GM18861 (cell line): ENCODE measurements around the gene PCDHGA7.
"Not testable (repeated sequence)": the region's sequence is repeated elsewhere in the genome, so short reads cannot be mapped to it uniquely, and the experiment has no call there.

Experiments
- ATAC-seq: cut with Tn5 transposase; IDR thresholded peaks from one replicate; pipeline ENCODE4 v1.9.1; 2021; ENCODE audit not compliant: unreplicated experiment

PCDHGA7 gene

DNA sequence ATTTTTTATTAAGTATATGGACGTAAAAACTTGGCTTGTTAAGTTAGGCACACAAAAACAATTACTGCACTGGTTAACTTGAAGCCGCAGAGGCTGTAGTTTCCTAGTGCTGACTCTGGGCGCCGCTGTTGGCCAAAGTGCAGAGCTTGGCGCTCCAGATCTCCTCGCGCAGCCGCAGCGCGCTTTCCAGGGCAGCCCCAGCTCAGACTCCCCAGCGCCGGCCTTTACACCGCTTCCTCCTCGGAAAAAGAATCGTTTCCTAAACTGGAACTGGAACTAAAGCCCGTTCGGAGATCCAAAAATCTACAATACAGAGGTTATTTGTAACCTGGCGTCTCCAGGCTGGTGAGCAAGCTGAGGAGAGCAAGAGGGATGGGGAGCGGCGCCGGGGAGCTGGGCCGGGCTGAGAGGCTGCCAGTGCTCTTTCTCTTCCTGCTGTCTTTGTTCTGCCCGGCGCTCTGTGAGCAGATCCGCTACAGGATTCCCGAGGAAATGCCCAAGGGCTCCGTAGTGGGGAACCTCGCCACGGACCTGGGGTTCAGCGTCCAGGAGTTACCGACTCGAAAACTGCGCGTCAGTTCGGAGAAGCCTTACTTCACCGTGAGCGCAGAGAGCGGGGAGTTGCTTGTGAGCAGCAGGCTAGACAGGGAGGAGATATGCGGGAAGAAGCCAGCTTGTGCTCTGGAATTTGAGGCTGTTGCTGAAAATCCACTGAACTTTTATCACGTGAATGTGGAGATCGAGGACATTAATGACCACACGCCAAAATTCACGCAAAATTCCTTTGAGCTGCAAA lies 15.4 kb downstream of the PCDHGA7 start, which contains the start of gene PCDHGB5:
TSS of gene PCDHGB5 (plus strand) at position 192 of the 796 bp plus-strand sequence. CDS start at position 373, 181 bp downstream.
- not testable (repeated sequence) for ATAC-seq

DNA sequence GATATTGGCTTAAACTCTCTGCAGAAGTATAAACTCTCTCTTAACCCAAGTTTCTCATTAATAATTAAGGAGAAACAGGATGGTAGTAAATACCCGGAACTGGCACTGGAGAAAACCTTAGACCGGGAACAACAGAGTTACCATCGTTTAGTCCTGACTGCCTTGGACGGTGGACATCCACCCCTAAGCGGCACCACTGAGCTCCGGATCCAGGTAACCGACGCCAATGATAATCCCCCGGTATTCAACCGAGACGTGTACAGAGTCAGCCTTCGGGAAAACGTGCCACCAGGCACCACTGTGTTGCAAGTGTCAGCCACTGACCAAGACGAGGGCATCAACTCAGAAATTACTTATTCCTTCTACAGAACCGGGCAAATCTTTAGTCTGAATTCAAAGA lies 16.1 kb downstream of the PCDHGA7 start:
- ATAC-seq = no peak

DNA sequence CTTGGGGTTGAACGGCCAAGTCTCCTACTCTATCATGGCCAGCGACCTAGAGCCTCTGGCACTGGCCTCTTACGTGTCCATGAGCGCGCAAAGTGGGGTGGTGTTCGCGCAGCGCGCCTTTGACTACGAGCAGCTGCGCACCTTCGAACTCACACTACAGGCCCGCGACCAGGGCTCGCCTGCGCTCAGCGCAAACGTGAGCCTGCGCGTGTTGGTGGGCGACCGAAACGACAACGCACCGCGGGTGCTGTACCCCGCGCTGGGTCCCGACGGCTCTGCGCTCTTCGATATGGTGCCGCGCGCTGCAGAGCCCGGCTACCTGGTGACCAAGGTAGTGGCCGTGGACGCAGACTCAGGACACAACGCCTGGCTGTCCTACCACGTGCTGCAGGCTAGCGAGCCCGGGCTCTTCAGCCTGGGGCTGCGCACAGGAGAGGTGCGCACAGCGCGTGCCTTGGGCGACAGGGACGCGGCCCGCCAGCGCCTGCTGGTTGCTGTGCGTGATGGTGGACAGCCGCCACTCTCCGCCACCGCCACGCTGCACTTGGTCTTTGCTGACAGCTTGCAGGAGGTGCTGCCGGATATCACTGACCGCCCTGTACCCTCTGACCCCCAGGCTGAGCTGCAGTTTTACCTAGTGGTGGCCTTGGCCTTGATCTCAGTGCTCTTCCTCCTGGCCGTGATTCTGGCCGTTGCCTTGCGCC lies 17.2 kb downstream of the PCDHGA7 start:
- no peak for ATAC-seq

DNA sequence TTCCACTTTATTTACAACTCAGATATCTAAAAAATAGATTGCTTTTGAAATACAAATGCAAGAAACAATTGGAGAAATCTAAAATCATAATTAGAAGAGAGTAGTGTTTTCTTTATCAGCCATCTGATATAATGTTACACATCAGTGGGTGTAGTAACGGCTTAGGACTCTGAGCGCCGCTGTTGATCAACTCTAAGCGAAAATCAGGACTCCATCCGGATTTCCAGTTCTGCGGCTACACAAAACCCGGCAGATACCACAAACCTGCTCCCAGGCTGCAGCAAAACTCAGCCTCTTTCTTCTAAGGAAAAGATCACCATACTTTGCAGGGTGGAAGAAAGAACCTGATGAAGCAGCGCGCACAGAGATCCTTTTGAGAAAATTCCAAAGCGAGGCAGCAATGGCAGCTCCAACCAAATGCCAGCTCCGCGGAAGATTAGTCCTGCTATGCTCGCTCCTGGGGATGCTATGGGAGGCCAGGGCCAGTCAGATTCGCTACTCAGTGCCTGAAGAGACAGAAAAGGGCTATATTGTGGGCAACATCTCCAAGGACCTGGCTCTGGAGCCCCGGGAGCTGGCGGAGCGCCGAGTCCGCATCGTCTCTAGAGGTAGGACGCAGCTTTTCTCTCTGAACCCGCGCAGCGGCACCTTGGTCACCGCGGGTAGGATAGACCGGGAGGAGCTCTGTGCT lies 20.2 kb downstream of the PCDHGA7 start, which contains the start of gene PCDHGA9:
TSS of gene PCDHGA9 (plus strand) at position 226 of the 691 bp plus-strand sequence. CDS start at position 401, 175 bp downstream.
- no peak for ATAC-seq

DNA sequence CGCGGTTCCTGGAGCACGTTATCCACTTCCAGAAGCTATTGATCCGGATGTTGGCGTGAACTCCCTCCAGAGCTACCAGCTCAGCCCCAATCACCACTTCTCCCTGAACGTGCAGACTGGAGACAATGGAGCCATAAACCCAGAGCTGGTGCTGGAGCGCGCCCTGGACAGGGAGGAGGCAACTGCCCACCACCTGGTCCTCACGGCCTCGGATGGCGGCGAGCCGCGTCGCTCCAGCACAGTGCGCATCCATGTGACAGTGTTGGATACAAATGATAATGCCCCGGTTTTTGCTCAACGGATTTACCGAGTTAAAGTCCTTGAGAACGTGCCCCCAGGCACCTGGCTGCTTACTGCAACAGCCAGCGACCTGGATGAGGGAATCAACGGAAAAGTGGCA lies 20.8 kb downstream of the PCDHGA7 start:
- no peak for ATAC-seq

DNA sequence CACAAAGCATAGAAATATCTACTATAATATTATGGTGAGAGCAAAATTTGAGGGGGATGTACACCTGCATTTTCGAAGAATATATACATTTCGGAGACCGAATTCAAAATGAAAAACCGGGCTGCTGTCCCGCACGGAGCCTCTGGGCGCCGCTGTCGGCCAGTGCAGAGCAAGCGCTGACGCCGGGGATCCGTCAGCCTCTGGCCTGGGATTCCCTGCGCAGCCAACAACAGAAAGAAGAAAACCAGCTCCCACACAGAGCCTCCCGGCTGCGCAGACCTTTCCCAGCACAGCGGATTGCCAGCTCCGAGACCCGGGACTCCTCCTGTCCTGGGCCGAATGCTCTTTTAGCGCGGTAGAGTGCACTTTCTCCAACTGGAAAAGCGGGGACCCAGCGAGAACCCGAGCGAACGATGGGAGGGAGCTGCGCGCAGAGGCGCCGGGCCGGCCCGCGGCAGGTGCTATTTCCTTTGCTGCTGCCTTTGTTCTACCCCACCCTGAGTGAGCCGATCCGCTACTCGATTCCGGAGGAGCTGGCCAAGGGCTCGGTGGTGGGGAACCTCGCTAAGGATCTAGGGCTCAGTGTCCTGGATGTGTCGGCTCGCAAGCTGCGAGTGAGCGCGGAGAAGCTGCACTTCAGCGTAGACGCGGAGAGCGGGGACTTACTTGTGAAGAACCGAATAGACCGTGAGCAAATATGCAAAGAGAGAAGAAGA lies 25.4 kb downstream of the PCDHGA7 start, which contains the start of gene PCDHGB6:
TSS of gene PCDHGB6 (plus strand) at position 232 of the 716 bp plus-strand sequence. CDS start at position 414, 182 bp downstream.
- ATAC-seq = peak; percentile 40

DNA sequence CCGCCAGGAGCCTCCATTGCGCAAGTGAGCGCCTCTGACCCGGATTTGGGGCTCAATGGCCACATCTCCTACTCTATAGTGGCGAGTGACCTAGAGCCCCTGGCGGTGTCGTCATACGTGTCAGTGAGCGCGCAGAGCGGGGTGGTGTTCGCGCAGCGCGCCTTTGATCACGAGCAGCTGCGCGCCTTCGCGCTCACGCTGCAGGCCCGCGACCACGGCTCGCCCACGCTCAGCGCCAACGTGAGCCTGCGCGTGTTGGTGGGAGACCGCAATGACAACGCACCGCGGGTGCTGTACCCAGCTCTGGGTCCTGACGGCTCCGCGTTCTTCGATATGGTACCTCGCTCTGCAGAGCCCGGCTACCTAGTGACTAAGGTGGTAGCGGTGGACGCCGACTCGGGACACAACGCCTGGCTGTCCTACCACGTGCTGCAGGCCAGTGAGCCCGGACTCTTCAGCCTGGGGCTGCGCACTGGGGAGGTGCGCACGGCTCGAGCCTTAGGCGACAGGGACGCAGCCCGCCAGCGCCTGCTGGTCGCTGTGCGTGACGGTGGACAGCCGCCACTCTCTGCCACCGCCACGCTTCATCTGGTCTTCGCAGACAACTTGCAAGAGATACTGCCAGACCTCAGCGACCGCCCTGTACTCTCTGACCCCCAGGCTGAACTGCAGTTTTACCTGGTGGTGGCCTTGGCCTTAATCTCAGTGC lies 27.2 kb downstream of the PCDHGA7 start:
- no peak for ATAC-seq

DNA sequence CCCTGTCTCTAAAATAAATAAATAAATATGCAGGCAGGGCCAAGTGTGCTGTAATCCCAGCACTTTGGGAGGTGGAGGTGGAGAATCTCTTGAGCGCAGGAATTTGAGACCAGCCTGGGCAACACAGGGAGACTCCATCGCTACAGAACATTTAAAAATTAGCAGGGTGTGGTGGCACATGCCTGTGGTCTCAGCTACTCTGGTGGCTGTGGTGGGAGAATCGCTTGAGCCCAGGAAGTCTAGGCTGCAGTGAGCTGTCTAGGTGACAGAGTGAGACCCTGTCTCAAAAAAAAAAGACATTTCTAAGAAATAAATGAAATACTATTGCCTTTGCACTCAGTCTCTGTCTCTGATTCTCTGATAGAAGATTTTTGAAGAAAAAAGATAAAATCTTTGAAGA lies 29.0 kb downstream of the PCDHGA7 start:
- ATAC-seq = no peak

DNA sequence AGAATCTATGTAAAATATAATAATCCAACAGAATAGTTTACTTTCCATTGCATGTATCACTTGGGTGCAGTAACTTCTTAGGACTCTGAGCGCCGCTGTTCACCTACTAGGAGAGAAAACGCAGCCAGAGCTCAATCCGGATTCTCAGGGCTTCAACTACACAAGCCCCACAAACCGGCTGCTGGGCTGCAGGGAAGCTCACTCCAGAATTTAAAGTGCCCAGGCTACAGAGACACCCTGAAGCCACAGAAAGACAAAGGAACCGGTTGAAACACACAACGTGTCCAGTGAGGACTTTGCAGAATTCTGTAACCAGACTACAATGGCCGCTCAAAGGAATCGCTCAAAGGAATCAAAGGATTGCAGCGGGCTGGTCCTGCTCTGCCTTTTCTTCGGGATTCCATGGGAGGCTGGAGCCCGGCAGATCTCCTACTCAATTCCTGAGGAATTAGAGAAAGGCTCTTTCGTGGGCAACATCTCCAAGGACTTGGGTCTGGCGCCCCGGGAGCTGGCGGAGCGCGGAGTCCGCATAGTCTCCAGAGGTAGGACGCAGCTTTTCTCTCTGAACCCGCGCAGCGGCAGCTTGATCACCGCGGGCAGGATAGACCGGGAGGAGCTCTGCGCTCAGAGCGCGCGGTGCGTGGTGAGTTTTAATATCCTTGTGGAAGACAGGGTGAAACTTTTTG lies 30.5 kb downstream of the PCDHGA7 start, which contains the start of gene PCDHGA10:
TSS of gene PCDHGA10 (plus strand) at position 134 of the 686 bp plus-strand sequence. CDS start at position 323, 189 bp downstream.
- peak; percentile 81 for ATAC-seq

DNA sequence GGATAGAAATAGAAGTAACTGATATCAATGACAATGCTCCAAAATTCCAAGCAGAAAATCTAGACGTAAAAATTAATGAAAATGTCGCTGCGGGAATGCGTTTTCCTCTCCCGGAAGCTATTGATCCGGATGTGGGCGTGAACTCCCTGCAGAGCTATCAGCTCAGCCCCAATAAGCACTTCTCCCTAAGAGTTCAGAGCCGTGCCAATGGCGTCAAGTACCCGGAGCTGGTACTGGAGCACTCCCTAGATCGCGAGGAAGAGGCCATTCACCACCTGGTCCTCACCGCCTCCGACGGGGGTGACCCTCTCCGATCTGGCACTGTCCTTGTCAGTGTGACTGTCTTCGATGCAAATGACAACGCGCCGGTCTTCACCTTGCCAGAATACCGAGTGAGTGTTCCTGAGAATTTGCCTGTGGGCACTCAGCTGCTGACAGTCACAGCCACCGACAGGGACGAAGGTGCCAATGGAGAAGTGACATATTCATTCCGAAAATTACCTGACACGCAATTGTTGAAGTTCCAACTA lies 31.1 kb downstream of the PCDHGA7 start:
- no peak for ATAC-seq

DNA sequence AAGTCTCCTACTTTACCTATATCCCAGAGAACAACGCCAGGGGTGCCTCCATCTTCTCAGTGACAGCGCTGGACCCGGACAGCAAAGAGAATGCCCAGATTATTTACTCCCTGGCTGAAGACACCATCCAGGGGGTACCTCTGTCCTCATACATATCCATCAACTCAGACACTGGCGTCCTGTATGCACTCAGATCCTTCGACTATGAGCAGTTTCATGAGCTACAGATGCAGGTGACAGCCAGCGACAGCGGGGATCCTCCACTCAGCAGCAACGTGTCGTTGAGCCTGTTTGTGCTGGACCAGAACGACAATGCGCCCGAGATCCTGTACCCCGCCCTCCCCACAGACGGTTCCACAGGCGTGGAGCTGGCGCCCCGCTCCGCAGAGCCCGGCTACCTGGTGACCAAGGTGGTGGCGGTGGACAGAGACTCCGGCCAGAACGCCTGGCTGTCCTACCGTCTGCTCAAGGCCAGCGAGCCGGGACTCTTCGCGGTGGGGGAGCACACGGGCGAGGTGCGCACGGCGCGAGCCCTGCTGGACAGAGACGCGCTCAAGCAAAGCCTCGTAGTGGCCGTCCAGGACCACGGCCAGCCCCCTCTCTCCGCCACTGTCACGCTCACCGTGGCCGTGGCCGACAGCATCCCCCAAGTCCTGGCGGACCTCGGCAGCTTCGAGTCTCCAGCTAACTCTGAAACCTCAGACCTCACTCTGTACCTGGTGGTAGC lies 32.2 kb downstream of the PCDHGA7 start:
- ATAC-seq = not testable (repeated sequence)

DNA sequence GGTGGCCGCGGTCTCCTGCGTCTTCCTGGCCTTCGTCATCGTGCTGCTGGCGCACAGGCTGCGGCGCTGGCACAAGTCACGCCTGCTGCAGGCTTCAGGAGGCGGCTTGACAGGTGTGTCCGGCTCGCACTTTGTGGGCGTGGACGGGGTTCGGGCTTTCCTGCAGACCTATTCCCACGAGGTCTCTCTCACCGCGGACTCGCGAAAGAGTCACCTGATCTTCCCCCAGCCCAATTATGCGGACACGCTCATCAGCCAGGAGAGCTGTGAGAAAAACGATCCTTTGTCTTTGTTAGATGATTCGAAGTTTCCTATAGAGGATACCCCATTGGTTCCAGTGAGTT lies 32.7 kb downstream of the PCDHGA7 start:
- ATAC-seq = not testable (repeated sequence)

DNA sequence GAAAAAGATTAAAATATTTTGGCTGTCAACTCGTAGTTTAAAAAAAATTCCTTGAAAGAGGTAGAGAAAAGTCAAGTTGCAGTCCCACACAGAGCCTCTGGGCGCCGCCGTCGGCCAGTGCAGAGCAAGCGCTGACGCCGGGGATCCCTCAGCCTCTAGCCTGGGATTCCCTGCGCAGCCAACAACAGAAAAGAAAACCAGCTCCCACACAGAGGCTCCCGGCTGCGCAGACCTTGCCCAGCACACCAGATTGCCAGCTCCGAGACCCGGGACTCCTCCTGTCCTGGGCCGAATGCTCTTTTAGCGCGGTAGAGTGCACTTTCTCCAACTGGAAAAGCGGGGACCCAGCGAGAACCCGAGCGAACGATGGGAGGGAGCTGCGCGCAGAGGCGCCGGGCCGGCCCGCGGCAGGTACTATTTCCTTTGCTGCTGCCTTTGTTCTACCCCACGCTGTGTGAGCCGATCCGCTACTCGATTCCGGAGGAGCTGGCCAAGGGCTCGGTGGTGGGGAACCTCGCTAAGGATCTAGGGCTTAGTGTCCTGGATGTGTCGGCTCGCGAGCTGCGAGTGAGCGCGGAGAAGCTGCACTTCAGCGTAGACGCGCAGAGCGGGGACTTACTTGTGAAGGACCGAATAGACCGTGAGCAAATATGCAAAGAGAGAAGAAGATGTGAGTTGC lies 35.1 kb downstream of the PCDHGA7 start, which contains the start of gene PCDHGB7:
TSS of gene PCDHGB7 (plus strand) at position 184 of the 679 bp plus-strand sequence. CDS start at position 367, 183 bp downstream.
- ATAC-seq = peak; percentile 67

DNA sequence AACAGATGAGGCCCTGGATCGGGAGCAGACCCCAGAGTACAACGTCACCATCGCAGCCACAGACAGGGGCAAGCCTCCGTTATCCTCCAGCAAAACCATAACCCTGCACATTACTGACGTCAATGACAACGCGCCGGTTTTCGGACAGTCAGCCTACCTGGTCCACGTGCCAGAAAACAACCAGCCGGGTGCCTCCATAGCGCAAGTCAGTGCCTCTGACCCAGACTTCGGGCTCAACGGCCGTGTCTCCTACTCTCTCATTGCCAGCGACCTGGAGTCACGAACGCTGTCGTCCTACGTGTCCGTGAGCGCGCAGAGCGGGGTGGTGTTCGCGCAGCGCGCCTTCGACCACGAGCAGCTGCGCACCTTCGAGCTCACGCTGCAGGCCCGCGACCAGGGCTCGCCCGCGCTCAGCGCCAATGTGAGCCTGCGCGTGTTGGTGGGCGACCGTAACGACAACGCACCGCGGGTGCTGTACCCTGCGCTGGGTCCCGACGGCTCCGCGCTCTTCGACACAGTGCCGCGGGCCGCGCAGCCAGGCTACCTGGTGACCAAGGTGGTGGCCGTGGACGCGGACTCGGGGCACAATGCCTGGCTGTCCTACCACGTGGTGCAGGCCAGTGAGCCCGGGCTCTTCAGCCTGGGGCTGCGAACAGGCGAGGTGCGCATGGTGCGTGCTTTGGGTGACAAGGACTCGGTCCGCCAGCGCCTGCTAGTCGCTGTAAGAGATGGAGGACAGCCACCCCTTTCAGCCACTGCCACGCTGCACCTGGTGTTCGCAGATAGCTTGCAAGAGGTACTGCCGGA lies 36.7 kb downstream of the PCDHGA7 start:
- ATAC-seq = no peak

DNA sequence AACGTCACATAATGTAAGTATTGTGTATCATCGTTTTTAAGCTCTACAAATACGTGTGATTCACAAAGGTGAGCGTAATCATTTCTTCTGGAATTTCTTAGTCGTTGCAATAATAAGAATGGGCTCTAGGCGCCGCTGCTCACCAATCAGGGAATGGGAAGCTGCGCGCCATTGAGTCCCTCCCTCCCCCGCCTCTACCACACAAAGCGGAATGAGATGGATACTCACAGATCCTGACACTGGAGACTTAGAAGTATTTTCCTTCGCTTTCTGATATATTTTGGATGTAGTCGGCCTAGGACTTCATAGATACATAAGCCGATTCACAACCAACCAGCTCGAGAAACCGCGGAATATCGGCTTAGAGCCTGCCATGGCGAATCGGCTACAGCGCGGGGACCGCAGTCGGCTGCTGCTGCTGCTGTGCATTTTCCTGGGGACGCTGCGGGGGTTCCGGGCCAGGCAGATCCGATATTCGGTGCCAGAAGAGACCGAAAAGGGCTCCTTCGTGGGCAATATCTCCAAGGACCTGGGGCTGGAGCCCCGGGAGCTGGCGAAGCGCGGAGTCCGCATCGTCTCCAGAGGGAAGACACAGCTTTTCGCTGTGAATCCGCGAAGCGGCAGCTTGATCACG lies 38.4 kb downstream of the PCDHGA7 start, which contains the start of gene PCDHGA11:
TSS of gene PCDHGA11 (plus strand) at position 197 of the 634 bp plus-strand sequence. CDS start at position 374, 177 bp downstream.
- ATAC-seq = no peak

DNA sequence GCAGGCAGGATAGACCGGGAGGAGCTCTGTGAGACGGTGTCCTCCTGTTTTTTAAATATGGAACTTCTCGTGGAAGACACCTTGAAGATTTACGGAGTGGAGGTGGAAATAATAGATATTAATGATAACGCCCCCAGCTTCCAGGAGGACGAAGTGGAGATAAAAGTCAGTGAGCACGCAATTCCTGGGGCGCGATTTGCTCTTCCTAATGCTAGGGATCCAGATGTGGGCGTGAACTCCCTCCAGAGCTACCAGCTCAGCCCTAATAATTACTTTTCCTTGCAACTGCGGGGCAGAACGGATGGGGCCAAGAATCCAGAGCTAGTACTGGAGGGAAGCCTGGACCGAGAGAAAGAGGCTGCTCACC lies 38.9 kb downstream of the PCDHGA7 start:
- no peak for ATAC-seq
